ENCODE results near the gene ILDR1.

Gene ILDR1

GRCh38 chr3:122011396-122011795, 10.7 kb downstream of the ILDR1 start:
- no peak for TF ChIP-seq SIN3A (IDR thresholded peaks at IDR 0.05; ENCODE audit: borderline replicate concordance, insufficient read depth, low read length)
- TF ChIP-seq, protein P1, sequence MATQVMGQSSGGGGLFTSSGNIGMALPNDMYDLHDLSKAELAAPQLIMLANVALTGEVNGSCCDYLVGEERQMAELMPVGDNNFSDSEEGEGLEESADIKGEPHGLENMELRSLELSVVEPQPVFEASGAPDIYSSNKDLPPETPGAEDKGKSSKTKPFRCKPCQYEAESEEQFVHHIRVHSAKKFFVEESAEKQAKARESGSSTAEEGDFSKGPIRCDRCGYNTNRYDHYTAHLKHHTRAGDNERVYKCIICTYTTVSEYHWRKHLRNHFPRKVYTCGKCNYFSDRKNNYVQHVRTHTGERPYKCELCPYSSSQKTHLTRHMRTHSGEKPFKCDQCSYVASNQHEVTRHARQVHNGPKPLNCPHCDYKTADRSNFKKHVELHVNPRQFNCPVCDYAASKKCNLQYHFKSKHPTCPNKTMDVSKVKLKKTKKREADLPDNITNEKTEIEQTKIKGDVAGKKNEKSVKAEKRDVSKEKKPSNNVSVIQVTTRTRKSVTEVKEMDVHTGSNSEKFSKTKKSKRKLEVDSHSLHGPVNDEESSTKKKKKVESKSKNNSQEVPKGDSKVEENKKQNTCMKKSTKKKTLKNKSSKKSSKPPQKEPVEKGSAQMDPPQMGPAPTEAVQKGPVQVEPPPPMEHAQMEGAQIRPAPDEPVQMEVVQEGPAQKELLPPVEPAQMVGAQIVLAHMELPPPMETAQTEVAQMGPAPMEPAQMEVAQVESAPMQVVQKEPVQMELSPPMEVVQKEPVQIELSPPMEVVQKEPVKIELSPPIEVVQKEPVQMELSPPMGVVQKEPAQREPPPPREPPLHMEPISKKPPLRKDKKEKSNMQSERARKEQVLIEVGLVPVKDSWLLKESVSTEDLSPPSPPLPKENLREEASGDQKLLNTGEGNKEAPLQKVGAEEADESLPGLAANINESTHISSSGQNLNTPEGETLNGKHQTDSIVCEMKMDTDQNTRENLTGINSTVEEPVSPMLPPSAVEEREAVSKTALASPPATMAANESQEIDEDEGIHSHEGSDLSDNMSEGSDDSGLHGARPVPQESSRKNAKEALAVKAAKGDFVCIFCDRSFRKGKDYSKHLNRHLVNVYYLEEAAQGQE (IDR thresholded peaks at IDR 0.05; ENCODE audit: insufficient read depth in 1 of 2, low read depth in 2 of 2, low read length in 2 of 2), result no peak
- no peak for TF ChIP-seq TAF1 (IDR thresholded peaks at IDR 0.05; ENCODE audit: borderline replicate concordance, insufficient read depth, low read length)
- no peak for TF ChIP-seq POLR2AphosphoS5 (IDR thresholded peaks at IDR 0.05; ENCODE audit: low read depth, low read length)
- no peak for TF ChIP-seq FOXP2 (optimal IDR thresholded peaks at IDR 0.05; ENCODE audit: borderline replicate concordance, extremely low read depth, extremely low read length, insufficient read depth)

GRCh38 chr3:122010506-122010905, 11.5 kb downstream of the ILDR1 start:
- TF ChIP-seq FOXP2 (optimal IDR thresholded peaks at IDR 0.05; ENCODE audit: borderline replicate concordance, extremely low read depth, extremely low read length, insufficient read depth) (no peak), SIN3A (IDR thresholded peaks at IDR 0.05; ENCODE audit: borderline replicate concordance, insufficient read depth, low read length) (no peak), TAF1 (IDR thresholded peaks at IDR 0.05; ENCODE audit: borderline replicate concordance, insufficient read depth, low read length) (no peak), POLR2AphosphoS5 (IDR thresholded peaks at IDR 0.05; ENCODE audit: low read depth, low read length) (no peak)
- TF ChIP-seq, protein P1 (IDR thresholded peaks at IDR 0.05; ENCODE audit: insufficient read depth in 1 of 2, low read depth in 2 of 2, low read length in 2 of 2), result no peak

DNA sequence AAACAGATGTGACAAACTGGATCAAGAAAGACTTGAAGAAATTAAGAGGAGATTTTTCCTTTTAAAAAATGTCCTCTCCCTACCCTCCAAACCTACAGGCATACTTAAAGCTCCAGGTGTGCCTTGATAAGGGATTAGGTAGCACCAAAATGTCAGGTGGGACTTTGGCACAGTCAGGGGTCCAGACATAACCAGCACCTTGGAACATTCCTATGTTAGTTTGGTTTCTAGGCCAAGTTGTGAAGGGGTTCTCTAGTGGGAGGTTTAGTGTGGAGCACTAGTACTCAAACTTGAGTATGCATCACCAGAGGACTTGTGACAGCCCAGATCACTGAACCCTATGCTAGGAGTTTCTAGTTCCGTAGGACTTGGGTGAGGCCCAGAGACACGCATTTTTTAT, 13.9 kb downstream of the ILDR1 start:
- TF ChIP-seq, protein P1 (IDR thresholded peaks at IDR 0.05; ENCODE audit: insufficient read depth in 1 of 2, low read depth in 2 of 2, low read length in 2 of 2), result no peak
- TF ChIP-seq POLR2AphosphoS5 (IDR thresholded peaks at IDR 0.05; ENCODE audit: low read depth, low read length), result no peak
- no peak for TF ChIP-seq SIN3A (IDR thresholded peaks at IDR 0.05; ENCODE audit: borderline replicate concordance, insufficient read depth, low read length)
- no peak for TF ChIP-seq TAF1 (IDR thresholded peaks at IDR 0.05; ENCODE audit: borderline replicate concordance, insufficient read depth, low read length)
- TF ChIP-seq FOXP2 (optimal IDR thresholded peaks at IDR 0.05; ENCODE audit: borderline replicate concordance, extremely low read depth, extremely low read length, insufficient read depth), result no peak

- TF ChIP-seq SIN3A (IDR thresholded peaks at IDR 0.05; ENCODE audit: borderline replicate concordance, insufficient read depth, low read length) (no peak), POLR2AphosphoS5 (IDR thresholded peaks at IDR 0.05; ENCODE audit: low read depth, low read length) (no peak), FOXP2 (optimal IDR thresholded peaks at IDR 0.05; ENCODE audit: borderline replicate concordance, extremely low read depth, extremely low read length, insufficient read depth) (no peak), TAF1 (IDR thresholded peaks at IDR 0.05; ENCODE audit: borderline replicate concordance, insufficient read depth, low read length) (no peak)
- TF ChIP-seq, protein P1 (IDR thresholded peaks at IDR 0.05; ENCODE audit: insufficient read depth in 1 of 2, low read depth in 2 of 2, low read length in 2 of 2), result no peak
These were observed 15.8 kb downstream of the ILDR1 start for GRCh38 chr3:122006267-122006666.

Data from PFSK-1 (cell line).